ENCODE results near the gene CACNA1D.

Gene CACNA1D

GRCh38 chr3:53645754-53646153 lies 151.3 kb downstream of the CACNA1D start:
- ChIA-PET POLR2A (ENCODE audit: low non-redundant PET) (no interaction called here), CTCF (no interaction called here)
- TF ChIP-seq CTCF (conservative IDR thresholded peaks at IDR 0.05; ENCODE audit: low read depth), result no peak

GRCh38 chr3:53646723-53647122 lies 152.3 kb downstream of the CACNA1D start:
- DNase-seq (ENCODE audit: low spot score), result no peak
- no peak for TF ChIP-seq CTCF (conservative IDR thresholded peaks at IDR 0.05; ENCODE audit: low read depth)
- no peak overlapping the region for H3K27ac ChIP-seq
- CTCF ChIA-PET, result no interaction called here
- POLR2A ChIA-PET (ENCODE audit: low non-redundant PET), result no interaction called here

More at GRCh38 chr3:53645754-53646153, 151.3 kb downstream of the CACNA1D start:
- H3K27ac ChIP-seq, result no peak overlapping the region
- no peak for DNase-seq (ENCODE audit: low spot score)

GRCh38 chr3:53649816-53650215 lies 155.4 kb downstream of the CACNA1D start:
- no peak overlapping the region for H3K27ac ChIP-seq
- ChIA-PET POLR2A (ENCODE audit: low non-redundant PET) (no interaction called here), CTCF (no interaction called here)

DNA sequence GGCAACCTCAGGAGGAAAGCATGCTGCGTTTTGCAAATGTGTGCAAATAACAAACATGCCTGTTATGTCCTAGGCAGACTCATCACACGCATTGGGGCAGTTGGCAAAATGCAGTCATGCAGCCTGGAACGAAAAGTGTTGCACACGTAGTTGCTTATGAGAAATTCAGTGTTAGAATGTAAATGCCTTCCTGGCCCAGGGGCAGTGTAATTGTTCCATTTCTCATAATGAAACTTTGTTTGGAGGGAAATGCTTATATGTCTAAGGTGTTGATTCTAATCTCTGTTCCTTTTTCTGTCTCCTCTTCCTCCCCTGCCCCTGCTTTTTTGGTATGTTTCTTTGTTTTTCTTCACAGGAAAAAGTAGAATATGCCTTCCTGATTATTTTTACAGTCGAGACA lies 156.0 kb downstream of the CACNA1D start:
- no peak overlapping the region for H3K27ac ChIP-seq
- TF ChIP-seq CTCF (conservative IDR thresholded peaks at IDR 0.05; ENCODE audit: low read depth), result no peak
- CTCF ChIA-PET, result no interaction called here
- POLR2A ChIA-PET (ENCODE audit: low non-redundant PET), result no interaction called here
- no peak for DNase-seq (ENCODE audit: low spot score)

More at GRCh38 chr3:53649816-53650215, 155.4 kb downstream of the CACNA1D start:
- no peak for TF ChIP-seq CTCF (conservative IDR thresholded peaks at IDR 0.05; ENCODE audit: low read depth)
- no peak for DNase-seq (ENCODE audit: low spot score)

DNA sequence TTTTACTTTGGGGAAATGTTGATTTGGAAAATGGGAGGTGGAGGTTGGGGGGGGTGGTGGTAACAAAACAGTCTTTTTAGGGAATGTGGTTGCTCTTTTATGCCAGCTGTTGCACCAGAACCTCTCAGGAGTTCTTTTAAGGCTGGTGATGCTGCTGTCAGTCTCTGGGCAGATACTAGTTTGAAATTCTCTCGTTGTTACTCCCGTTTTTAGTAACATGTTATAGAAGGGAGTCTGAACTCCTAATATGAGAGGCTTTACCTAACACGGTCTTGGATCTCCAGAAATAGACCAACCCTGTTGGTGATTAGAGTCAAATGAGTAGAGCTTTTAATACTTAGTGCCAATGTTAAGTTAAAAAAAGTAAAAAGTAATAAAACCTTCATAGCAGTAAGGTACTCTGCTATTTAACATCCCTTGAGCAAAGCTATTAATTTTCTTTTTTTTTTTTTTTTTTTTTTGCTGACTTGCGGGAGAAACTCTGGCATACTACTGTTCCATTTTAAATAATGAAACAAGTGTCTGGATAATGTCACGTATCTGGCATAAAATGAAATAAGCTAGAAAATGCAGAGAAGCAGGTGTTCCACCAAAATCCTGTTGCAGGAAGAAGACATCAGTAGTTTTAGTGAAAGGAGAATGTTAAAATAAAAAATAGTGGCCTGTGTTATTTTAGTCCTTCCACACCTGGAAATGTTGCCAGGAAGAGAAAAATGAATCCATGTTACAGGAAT lies 156.7 kb downstream of the CACNA1D start:
- ChIA-PET POLR2A (ENCODE audit: low non-redundant PET) (no interaction called here), CTCF (no interaction called here)
- DNase-seq (ENCODE audit: low spot score), result no peak
- no peak overlapping the region for H3K27ac ChIP-seq
- no peak for TF ChIP-seq CTCF (conservative IDR thresholded peaks at IDR 0.05; ENCODE audit: low read depth)

DNA sequence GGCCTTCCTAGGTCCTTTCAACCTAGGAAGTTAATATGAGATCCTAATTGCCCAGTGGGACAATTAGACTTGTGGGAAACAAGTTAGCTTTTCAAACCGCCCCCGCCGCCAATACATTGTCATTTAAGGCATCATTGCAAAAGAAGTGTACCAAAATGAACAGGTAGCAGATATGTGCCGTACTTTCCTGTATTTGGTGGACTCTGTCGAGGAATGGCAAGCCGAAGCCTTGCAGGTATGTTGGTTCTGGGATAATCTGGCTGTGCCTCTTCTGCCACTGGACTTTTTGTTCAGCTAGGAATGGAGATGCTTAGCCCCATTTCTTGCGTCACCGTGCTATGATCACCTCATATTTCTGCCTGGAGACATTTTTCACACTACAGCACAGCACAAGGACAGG lies 157.5 kb downstream of the CACNA1D start:
- ChIA-PET CTCF (no interaction called here), POLR2A (ENCODE audit: low non-redundant PET) (no interaction called here)
- no peak for DNase-seq (ENCODE audit: low spot score)
- TF ChIP-seq CTCF (conservative IDR thresholded peaks at IDR 0.05; ENCODE audit: low read depth), result no peak
- no peak overlapping the region for H3K27ac ChIP-seq

Data from RWPE1 (cell line).